ENCODE measurements around the gene RPS14.
"Not testable (repeated sequence)": the region's sequence is repeated elsewhere in the genome, so short reads cannot be mapped to it uniquely, and the experiment has no call there.

Gene RPS14

GRCh38 chr5:150444770-150445169 is 4.8 kb downstream of the RPS14 start:
- DNase-seq (ENCODE audit: low read depth): no peak

- no peak for DNase-seq (ENCODE audit: low read depth)
Measured at GRCh38 chr5:150443242-150444075, 6.1 kb downstream of the RPS14 start.

DNA sequence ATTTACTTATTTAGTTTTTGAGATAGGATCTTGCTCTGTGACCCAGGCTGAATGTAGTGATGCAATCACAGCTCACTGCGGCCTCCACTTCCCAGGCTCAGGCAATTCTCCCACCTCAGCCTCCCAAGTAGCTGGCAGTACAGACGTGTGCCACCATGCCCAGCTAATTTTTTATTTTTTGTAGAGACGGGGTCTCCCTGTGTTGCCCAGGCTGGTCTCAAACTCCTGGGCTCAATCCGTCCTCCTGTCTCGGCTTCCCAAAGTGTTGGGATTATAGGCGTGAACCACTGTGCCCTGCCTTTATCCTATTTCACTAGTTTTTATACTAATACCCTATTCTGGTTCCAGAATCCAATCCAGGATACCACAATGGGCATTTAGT is 6.8 kb downstream of the RPS14 start:
- no peak for DNase-seq (ENCODE audit: low read depth)

DNA sequence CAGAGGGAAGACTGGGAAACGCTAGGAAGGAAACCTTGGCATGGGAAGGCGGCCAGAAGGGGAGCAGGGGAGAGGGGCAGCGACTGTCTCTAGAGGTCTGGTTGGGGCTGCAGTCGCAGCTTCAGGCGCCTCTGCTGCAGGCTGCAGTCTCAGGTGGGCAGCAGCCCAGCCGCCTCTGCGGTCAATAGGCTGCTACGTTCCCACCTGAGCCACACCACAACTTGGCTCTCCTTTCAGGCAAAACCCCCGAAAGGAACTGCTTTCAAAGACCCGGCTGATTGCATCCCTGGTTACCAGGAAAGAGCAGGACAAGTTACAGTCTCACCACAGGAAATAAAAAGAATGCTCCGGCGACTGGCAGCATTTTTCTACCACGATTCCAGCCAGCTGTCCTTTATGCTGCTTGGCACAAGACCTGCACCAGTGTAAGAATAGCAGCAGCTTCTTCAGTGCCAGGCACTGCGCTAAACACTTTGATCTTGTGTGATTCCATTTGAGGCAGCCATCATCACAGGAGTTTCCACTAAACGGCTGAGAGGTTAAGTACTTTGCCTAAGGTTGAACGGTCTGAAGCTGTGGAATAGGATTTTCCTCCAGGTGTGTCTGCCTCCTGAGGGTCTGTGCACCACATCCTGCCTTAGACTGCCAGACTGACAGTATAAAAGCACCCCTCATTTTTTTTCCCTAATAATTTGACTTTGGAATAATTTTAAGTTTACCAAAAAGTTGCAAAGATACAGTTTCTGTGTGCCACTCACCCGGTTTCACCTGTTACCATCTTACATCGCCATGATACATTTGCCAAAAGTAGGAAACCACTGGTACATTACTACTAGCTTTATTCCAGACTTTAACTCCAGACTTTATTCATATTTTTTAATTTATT is 7.5 kb downstream of the RPS14 start:
- no peak for DNase-seq (ENCODE audit: low read depth)

DNA sequence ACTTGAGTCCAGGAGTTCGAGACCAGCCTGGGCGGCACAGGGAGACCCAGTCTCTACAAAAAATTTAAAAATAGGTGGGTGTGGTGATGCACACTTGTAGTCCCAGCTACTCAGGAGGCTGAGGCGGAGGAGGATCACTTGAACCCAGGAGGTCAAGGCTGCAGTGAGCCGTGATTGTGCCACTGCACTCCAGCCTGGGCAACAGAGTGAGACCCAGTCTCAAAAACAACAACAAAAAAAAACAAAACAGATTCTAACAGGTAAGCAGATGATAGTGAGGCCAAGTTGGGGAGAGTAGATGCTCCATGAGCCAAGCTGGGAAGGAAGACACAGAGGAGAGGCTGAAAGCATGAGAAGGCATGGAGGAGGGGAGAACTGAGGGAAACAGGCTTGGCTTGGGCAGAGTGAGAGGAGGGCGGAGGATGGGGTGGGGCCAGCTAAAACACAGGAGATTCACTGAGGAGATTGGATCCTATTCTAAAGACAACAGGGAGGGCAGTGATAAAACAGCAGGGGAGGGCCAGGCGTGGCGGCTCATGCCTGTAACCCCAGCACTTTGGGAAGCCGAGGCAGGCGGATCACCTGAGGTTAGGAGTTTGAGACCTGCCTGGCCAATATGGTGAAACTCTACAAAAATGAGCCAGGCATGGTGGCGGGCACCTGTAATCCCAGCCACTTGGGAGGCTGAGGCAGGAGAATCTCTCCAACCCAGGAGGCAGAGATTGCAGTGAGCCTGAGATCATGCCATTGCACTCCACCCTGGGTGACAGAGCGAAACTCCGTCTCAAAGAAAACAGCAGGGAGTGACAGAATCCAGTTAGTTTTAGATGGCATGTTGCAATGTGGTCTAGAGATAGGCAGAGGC is 8.4 kb downstream of the RPS14 start:
- DNase-seq (ENCODE audit: low read depth): no peak

DNA sequence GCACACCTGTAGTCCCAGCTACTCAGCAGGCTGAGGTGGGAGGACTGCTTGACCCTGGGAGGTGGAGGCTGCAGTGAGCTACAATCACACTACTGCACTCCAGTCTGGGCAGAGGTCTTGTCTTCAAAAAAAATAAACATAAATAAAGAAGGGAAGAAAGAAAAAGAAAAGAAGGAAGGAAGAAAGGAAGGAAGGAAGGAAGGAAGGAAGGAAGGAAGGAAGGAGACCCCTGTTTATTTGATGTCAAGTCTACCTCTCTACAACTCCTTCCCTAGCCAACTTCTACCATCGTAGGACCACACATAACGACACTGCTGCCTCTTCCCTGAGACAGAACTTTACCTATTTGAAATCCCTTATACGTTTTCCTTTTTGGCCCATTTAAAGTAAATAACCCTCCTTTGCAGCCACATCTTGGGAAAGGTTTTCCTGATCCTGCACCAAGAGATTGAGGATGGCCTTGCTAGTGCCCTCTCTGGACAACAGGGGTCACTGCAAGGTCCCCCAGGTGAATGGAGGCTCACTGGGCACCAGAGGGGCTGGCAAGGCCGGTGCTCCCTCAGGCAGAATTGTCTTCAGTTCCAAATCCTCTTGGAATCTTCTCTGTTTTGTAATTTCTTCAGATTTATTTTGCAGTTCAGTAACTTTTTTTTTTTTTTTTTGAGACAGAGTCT is 10.5 kb downstream of the RPS14 start:
- DNase-seq (ENCODE audit: low read depth): no peak

GRCh38 chr5:150436141-150436680 is 13.3 kb downstream of the RPS14 start:
- peak; percentile 89 for DNase-seq (ENCODE audit: low read depth)

DNA sequence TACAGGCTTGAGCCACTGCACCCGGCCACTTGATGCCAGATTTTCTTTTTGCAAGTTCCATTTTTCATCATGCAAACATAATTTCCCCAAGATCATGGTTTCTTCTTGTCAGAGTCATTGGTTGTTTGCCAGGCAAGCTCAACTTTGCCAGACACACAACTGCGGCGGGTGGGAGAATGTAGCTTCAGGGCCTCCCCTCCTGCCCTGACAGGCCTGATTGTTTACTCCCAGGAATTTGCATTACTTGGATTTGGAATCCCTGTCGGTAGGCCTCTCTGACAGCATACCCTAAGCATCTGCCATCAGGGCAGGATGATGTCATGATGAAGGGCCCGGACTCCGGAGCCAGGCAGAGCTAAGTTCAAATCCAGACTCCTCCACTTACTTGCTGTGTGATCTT is 15.1 kb downstream of the RPS14 start:
- DNase-seq (ENCODE audit: low read depth): no peak

- DNase-seq (ENCODE audit: low read depth): no peak
Measured at GRCh38 chr5:150431574-150431973, 18.0 kb downstream of the RPS14 start.

DNA sequence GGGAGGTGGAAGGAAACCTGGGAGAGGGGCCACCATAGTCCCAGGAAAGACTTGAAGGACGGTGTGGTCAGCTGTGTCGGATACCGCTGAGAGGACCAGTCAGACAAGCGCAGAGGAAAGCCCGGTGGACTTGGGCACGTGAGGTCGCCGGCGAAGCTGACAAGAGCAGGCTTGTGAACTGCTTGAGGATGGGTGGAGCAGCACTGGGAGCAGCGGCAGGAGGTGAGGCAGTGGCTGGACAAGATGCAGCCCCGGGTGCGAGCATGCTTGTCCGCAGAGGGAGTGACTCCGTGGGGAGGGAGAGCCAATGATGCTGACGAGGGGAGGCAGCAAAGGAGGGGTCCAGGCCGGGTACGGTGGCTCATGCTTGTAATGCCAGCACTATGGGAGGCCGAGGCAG is 18.5 kb downstream of the RPS14 start:
- no peak for DNase-seq (ENCODE audit: low read depth)

GRCh38 chr5:150429410-150429873 is 20.1 kb downstream of the RPS14 start:
- DNase-seq (ENCODE audit: low read depth): no peak

- no peak for DNase-seq (ENCODE audit: low read depth)
Measured at GRCh38 chr5:150428978-150429377, 20.6 kb downstream of the RPS14 start.

GRCh38 chr5:150428106-150428876 is 21.2 kb downstream of the RPS14 start:
- DNase-seq (ENCODE audit: low read depth): no peak

GRCh38 chr5:150426165-150426564 is 23.4 kb downstream of the RPS14 start:
- DNase-seq (ENCODE audit: low read depth): not testable (repeated sequence)

GRCh38 chr5:150422758-150423157 is 26.8 kb downstream of the RPS14 start:
- DNase-seq (ENCODE audit: low read depth): no peak

DNA sequence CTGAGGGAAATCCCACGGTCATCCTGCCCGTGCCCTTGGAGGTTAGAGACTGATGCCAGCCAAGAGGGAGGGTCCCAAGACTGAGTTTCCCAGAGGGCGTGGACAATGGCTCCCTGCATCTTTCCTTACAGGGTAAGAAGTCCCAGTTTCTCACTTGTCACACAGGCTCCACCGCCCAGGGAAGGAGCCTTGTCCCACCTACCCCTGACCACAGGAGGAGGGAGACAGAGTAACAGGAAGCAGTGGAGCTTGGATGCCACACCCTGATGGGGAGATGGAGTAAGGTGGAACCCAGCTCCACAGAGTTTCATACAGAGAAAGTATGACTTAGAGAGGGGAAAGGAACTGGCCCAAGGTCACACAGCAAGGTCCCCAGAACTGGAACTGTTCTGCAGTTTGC is 27.5 kb downstream of the RPS14 start:
- no peak for DNase-seq (ENCODE audit: low read depth)

GRCh38 chr5:150419630-150420270 is 29.8 kb downstream of the RPS14 start:
- no peak for DNase-seq (ENCODE audit: low read depth)

GRCh38 chr5:150413902-150414790 is 35.4 kb downstream of the RPS14 start:
- DNase-seq (ENCODE audit: low read depth): not testable (repeated sequence)
